Peyer's patch (tissue), 4 donors: ENCODE results near the gene BTG4.

Experiments
- CTCF ChIP-seq, 6 experiments: fragments of 450-650 bp in 4 of 6; fragments of 200-600 bp in 2 of 6; sonication (generic) in 1 of 6; IDR thresholded peaks; one replicate each; pipeline ENCODE4 v1.5.1; 2017 to 2019; ENCODE audit warnings: antibody characterized with exemption in 6 of 6, mild to moderate bottlenecking in 3 of 6, moderate library complexity in 1 of 6
- POLR2A ChIP-seq, 2 donors: fragments of 450-650 bp; IDR thresholded peaks; one replicate each; pipeline ENCODE4 v1.5.1; 2017; ENCODE audit warnings: antibody characterized with exemption in 2 of 2, mild to moderate bottlenecking in 2 of 2, moderate library complexity in 2 of 2

GRCh38 chr11:111460340-111460739, 51.8 kb downstream of the BTG4 start:
- no peak for TF ChIP-seq CTCF (IDR thresholded peaks at IDR 0.05)
- TF ChIP-seq POLR2A (IDR thresholded peaks at IDR 0.05) = no peak
